Breast epithelium (tissue), 3 donors: ENCODE results near the gene VANGL2.

Source experiments
- CTCF ChIP-seq, 3 donors: fragments of 450-650 bp; IDR thresholded peaks; one replicate each; pipeline ENCODE4 v1.5.1; 2016 to 2017; ENCODE audit warnings: antibody characterized with exemption in 3 of 3, mild to moderate bottlenecking in 3 of 3, moderate library complexity in 3 of 3
- POLR2A ChIP-seq: fragments of 450-650 bp; IDR thresholded peaks from one replicate; pipeline ENCODE4 v1.6.1; 2016; ENCODE audit warnings: antibody characterized with exemption, mild to moderate bottlenecking, moderate library complexity

DNA sequence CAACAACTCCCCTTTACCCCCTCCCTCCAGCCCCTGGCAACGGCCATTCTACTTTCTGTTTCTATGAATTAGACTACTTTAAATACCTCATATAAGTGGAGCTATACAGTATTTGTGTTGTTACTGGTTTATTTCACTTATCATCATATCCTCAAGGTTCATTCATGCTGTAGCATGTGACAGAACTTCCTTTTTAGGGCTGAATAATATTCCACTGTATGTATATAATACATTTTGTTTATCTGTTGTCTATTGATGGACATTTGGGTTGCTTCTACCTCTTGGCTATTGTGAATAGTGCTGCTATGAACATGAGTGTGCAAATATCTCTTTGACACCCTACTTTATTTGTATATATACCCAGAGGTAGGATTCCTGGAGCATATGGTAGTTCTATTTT, 31.3 kb upstream of the VANGL2 start:
- no peak for TF ChIP-seq CTCF (IDR thresholded peaks at IDR 0.05)
- no peak for TF ChIP-seq POLR2A
